ENCODE measurements around the gene FHIT.

Gene FHIT

GRCh38 chr3:60316121-60316797 is 935.0 kb downstream of the FHIT start:
- Histone ChIP-seq H3K9me3 (ENCODE audit: insufficient read depth, low read length) (no peaks in the 10 kb centered on the region), H3K4me2 (ENCODE audit: low read length) (no peak overlapping the region), H3K27me3 (ENCODE audit: low read depth, low read length) (no peaks in the 10 kb centered on the region), H2AFZ (ENCODE audit: low read depth, low read length) (no peak overlapping the region), H3K27ac (ENCODE audit: low read length) (no peak overlapping the region), H3K4me3 (ENCODE audit: low read length) (no peak overlapping the region), H3K9ac (ENCODE audit: low read length) (no peak overlapping the region), H3K79me2 (ENCODE audit: low read length) (no peaks in the 10 kb centered on the region), H3K36me3 (replicated peaks; ENCODE audit: low read depth, low read length) (no peaks in the 10 kb centered on the region), H4K20me1 (ENCODE audit: insufficient read depth, low read length) (no peaks in the 10 kb centered on the region), H3K4me1 (ENCODE audit: low read length) (peaks cover 10% of the 10 kb centered on the region)
- no peak for TF ChIP-seq EZH2phosphoT487 (IDR thresholded peaks at IDR 0.05; ENCODE audit: low read depth)
- TF ChIP-seq, protein P1, sequence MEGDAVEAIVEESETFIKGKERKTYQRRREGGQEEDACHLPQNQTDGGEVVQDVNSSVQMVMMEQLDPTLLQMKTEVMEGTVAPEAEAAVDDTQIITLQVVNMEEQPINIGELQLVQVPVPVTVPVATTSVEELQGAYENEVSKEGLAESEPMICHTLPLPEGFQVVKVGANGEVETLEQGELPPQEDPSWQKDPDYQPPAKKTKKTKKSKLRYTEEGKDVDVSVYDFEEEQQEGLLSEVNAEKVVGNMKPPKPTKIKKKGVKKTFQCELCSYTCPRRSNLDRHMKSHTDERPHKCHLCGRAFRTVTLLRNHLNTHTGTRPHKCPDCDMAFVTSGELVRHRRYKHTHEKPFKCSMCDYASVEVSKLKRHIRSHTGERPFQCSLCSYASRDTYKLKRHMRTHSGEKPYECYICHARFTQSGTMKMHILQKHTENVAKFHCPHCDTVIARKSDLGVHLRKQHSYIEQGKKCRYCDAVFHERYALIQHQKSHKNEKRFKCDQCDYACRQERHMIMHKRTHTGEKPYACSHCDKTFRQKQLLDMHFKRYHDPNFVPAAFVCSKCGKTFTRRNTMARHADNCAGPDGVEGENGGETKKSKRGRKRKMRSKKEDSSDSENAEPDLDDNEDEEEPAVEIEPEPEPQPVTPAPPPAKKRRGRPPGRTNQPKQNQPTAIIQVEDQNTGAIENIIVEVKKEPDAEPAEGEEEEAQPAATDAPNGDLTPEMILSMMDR (IDR thresholded peaks at IDR 0.05; ENCODE audit: low read depth, low read length), result no peak

- Histone ChIP-seq H3K4me1 (ENCODE audit: low read length) (peaks cover 10% of the 10 kb centered on the region), H3K4me3 (ENCODE audit: low read length) (no peak overlapping the region), H3K4me2 (ENCODE audit: low read length) (peak overlapping the region; percentile 23; the same call in 1 of the 2 replicates), H3K9ac (ENCODE audit: low read length) (no peak overlapping the region), H3K27me3 (ENCODE audit: low read depth, low read length) (no peaks in the 10 kb centered on the region), H3K79me2 (ENCODE audit: low read length) (no peaks in the 10 kb centered on the region), H3K27ac (ENCODE audit: low read length) (no peak overlapping the region), H3K9me3 (ENCODE audit: insufficient read depth, low read length) (no peaks in the 10 kb centered on the region), H2AFZ (ENCODE audit: low read depth, low read length) (no peak overlapping the region), H3K36me3 (replicated peaks; ENCODE audit: low read depth, low read length) (no peaks in the 10 kb centered on the region), H4K20me1 (ENCODE audit: insufficient read depth, low read length) (no peaks in the 10 kb centered on the region)
- no peak for TF ChIP-seq EZH2phosphoT487 (IDR thresholded peaks at IDR 0.05; ENCODE audit: low read depth)
- TF ChIP-seq, protein P1 (IDR thresholded peaks at IDR 0.05; ENCODE audit: low read depth, low read length), result no peak
Measured at GRCh38 chr3:60313951-60314461, 937.2 kb downstream of the FHIT start.

DNA sequence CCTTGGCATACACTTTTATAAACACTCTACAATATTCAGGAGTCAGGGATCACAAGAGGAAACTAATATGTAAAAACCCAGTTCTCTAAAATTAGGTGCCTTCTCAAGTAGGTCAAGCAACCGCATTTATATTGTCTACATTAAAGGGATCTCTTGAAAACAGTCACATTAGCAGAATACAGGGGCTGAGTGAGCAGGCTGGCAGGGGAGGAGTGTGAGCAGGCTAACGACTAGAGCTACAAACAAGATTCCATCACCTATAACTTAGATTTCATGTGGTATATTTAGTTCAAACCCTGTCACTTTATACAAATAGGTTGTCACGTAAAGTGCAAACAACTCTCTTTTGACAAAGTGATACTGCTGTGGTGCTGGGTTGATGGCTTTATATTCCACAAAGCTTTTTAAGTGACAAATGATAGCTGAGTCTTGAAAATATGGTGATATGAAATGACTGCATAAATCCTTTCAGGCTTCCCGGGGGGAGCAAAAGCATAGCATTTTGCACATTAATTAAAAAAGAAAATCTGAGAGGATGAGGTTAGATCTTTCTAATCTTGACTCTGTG is 937.9 kb downstream of the FHIT start:
- H2AFZ ChIP-seq (ENCODE audit: low read depth, low read length), result no peak overlapping the region
- H3K79me2 ChIP-seq (ENCODE audit: low read length), result no peaks in the 10 kb centered on the region
- no peaks in the 10 kb centered on the region for H4K20me1 ChIP-seq (ENCODE audit: insufficient read depth, low read length)

More for the DNA sequence above, 937.9 kb downstream of the FHIT start:
- peaks cover 10% of the 10 kb centered on the region for H3K4me1 ChIP-seq (ENCODE audit: low read length)
- H3K27me3 ChIP-seq (ENCODE audit: low read depth, low read length), result no peaks in the 10 kb centered on the region
- H3K9ac ChIP-seq (ENCODE audit: low read length), result no peak overlapping the region
- no peaks in the 10 kb centered on the region for H3K9me3 ChIP-seq (ENCODE audit: insufficient read depth, low read length)
- no peaks in the 10 kb centered on the region for H3K36me3 ChIP-seq (replicated peaks; ENCODE audit: low read depth, low read length)
- TF ChIP-seq EZH2phosphoT487 (IDR thresholded peaks at IDR 0.05; ENCODE audit: low read depth), result no peak
- TF ChIP-seq, protein P1 (IDR thresholded peaks at IDR 0.05; ENCODE audit: low read depth, low read length), result no peak
- H3K27ac ChIP-seq (ENCODE audit: low read length), result no peak overlapping the region
- no peak overlapping the region for H3K4me2 ChIP-seq (ENCODE audit: low read length)
- H3K4me3 ChIP-seq (ENCODE audit: low read length), result no peak overlapping the region
